ENCODE results near the gene OR8B4. TPM values are rescaled to one million over a fixed set of nuclear protein-coding genes. Genes with fewer than 3 reads are reported as not detected.

Gene OR8B4
- total and polyA plus RNA-seq, 12 donors = not detected

- H3K4me1 ChIP-seq = no peaks in the 10 kb centered on the region
Measured at GRCh38 chr11:124442847-124443246, 18.2 kb upstream of the OR8B4 start.

DNA sequence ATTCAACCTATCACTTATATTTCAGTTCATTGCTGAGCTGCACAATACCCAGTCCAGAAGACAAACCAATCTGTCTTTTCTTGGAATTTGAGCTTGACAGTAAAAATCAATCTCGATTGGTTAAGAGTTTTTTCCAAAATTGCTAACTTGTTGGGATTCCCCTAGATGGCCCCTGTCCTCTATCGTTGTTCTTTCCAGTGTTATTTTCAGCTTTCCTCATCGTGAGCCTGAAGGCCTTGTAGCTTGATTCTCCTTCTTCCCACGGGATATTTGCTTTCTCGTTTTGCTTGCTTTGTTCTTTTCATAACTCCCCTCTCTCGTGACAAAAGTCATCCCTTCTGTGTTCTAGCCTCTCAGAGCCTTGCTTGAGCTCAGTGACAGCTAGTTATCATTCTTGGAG, 17.8 kb upstream of the OR8B4 start:
- no peak overlapping the region for H3K4me3 ChIP-seq
- WGBS, 2 donors = 33 to 35% methylated on average over 6 of the region's 6 CpGs
- no peak for ATAC-seq
- no peak overlapping the region for H3K27ac ChIP-seq
- H3K4me1 ChIP-seq = no peaks in the 10 kb centered on the region
- no peaks in the 10 kb centered on the region for H3K9me3 ChIP-seq
- peaks cover 0 to 6% (median 0%) of the 10 kb centered on the region in 7 donors for H3K27me3 ChIP-seq
- H3K36me3 ChIP-seq = no peaks in the 10 kb centered on the region
- intact Hi-C loops (cut with DNase I) = no loop called here
- DNase-seq = no peak
- TF ChIP-seq, protein P1, sequence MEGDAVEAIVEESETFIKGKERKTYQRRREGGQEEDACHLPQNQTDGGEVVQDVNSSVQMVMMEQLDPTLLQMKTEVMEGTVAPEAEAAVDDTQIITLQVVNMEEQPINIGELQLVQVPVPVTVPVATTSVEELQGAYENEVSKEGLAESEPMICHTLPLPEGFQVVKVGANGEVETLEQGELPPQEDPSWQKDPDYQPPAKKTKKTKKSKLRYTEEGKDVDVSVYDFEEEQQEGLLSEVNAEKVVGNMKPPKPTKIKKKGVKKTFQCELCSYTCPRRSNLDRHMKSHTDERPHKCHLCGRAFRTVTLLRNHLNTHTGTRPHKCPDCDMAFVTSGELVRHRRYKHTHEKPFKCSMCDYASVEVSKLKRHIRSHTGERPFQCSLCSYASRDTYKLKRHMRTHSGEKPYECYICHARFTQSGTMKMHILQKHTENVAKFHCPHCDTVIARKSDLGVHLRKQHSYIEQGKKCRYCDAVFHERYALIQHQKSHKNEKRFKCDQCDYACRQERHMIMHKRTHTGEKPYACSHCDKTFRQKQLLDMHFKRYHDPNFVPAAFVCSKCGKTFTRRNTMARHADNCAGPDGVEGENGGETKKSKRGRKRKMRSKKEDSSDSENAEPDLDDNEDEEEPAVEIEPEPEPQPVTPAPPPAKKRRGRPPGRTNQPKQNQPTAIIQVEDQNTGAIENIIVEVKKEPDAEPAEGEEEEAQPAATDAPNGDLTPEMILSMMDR (IDR thresholded peaks at IDR 0.05) = peak in 4 of 9 donors; percentile 8 to 42 (median 35)

More at GRCh38 chr11:124442847-124443246, 18.2 kb upstream of the OR8B4 start:
- DNase-seq = no peak
- intact Hi-C loops (cut with DNase I) = loop anchor here in 1 of 10 donors (1.0 kb wide), 1 partner anchor 144 kb away; no protein-coding TSS in a partner anchor
- WGBS, 2 donors = 78 to 81% methylated on average over 2 of the region's 2 CpGs
- no peak for ATAC-seq
- Histone ChIP-seq H3K9me3 (no peaks in the 10 kb centered on the region), H3K36me3 (no peaks in the 10 kb centered on the region), H3K27ac (no peak overlapping the region), H3K27me3 (peaks cover 0 to 6% (median 0%) of the 10 kb centered on the region in 7 donors), H3K4me3 (no peak overlapping the region)
- TF ChIP-seq, protein P1 (IDR thresholded peaks at IDR 0.05) = no peak

DNA sequence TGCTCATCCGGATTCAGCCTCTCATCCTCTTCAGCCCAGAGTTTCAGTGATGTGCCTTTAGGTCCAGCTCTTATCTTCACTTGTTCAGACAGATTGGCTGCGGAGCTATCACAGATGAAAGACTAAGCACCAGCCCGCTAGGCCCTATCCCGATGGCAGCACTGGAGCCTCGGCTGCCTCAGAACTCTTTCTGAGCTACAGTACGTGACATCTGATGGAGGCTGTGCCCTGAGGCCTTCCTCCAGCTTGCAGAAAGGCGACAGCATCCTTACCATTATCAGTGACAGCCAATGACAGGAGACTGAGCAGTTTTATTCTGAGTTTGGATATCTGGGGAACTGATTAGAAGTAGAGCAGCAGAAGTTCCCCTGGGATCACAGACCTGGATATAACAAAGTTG, 16.8 kb upstream of the OR8B4 start:
- ATAC-seq = no peak
- WGBS, 2 donors = 50 to 72% methylated on average over 7 of the region's 7 CpGs
- Histone ChIP-seq H3K36me3 (no peaks in the 10 kb centered on the region), H3K4me1 (no peaks in the 10 kb centered on the region), H3K27me3 (peaks cover 0 to 6% (median 0%) of the 10 kb centered on the region in 7 donors), H3K4me3 (no peak overlapping the region), H3K27ac (no peak overlapping the region), H3K9me3 (no peaks in the 10 kb centered on the region)
- DNase-seq = no peak
- TF ChIP-seq, protein P1 (IDR thresholded peaks at IDR 0.05) = no peak
- intact Hi-C loops (cut with DNase I) = no loop called here

- no peak overlapping the region for H3K27ac ChIP-seq
- no peak for DNase-seq
- H3K36me3 ChIP-seq = no peaks in the 10 kb centered on the region
- 91 to 96% methylated on average over 5 of the region's 5 CpGs for WGBS, 2 donors
- peaks cover 0 to 6% (median 0%) of the 10 kb centered on the region in 7 donors for H3K27me3 ChIP-seq
- ATAC-seq = no peak
- TF ChIP-seq, protein P1 (IDR thresholded peaks at IDR 0.05) = no peak
- H3K4me3 ChIP-seq = no peak overlapping the region
- intact Hi-C loops (cut with DNase I) = no loop called here
- no peaks in the 10 kb centered on the region for H3K4me1 ChIP-seq
- H3K9me3 ChIP-seq = no peaks in the 10 kb centered on the region
Measured at GRCh38 chr11:124441081-124441480, 16.4 kb upstream of the OR8B4 start.

Data from heart right ventricle (tissue), 16 donors.